ENCODE results near the gene TMEM109.

The TMEM109 gene

GRCh38 chr11:60928563-60929001 is 14.6 kb downstream of the TMEM109 start:
- DNase-seq, result no peak

GRCh38 chr11:60929764-60930163 is 15.8 kb downstream of the TMEM109 start:
- DNase-seq, result no peak

- DNase-seq, result no peak
Observed at GRCh38 chr11:60930394-60930793, 16.4 kb downstream of the TMEM109 start.

- DNase-seq, result no peak
Observed at GRCh38 chr11:60931917-60932316, 18.0 kb downstream of the TMEM109 start.

GRCh38 chr11:60932605-60933356 is 18.8 kb downstream of the TMEM109 start:
- DNase-seq, result no peak

GRCh38 chr11:60933416-60934123 is 19.6 kb downstream of the TMEM109 start:
- DNase-seq, result no peak

- no peak for DNase-seq
Observed at GRCh38 chr11:60934124-60934789, 20.3 kb downstream of the TMEM109 start.

GRCh38 chr11:60934790-60935605 is 21.0 kb downstream of the TMEM109 start:
- no peak for DNase-seq

GRCh38 chr11:60935676-60936442 is 21.9 kb downstream of the TMEM109 start:
- no peak for DNase-seq

GRCh38 chr11:60936467-60937143 is 22.6 kb downstream of the TMEM109 start:
- no peak for DNase-seq

GRCh38 chr11:60937144-60937527 is 23.2 kb downstream of the TMEM109 start:
- DNase-seq, result no peak

GRCh38 chr11:60937811-60938210 is 23.9 kb downstream of the TMEM109 start:
- no peak for DNase-seq

GRCh38 chr11:60938500-60938899 is 24.5 kb downstream of the TMEM109 start:
- no peak for DNase-seq

- no peak for DNase-seq
Observed at GRCh38 chr11:60939301-60939700, 25.3 kb downstream of the TMEM109 start.

GRCh38 chr11:60939855-60940254 is 25.9 kb downstream of the TMEM109 start:
- DNase-seq, result no peak

- DNase-seq, result no peak
Observed at GRCh38 chr11:60941371-60942119, 27.6 kb downstream of the TMEM109 start.

- DNase-seq, result no peak
Observed at GRCh38 chr11:60942219-60942618, 28.3 kb downstream of the TMEM109 start.

GRCh38 chr11:60942970-60943565 is 29.1 kb downstream of the TMEM109 start:
- no peak for DNase-seq

- DNase-seq, result no peak
Observed at GRCh38 chr11:60944490-60945294, 30.7 kb downstream of the TMEM109 start.

- DNase-seq, result no peak
Observed at GRCh38 chr11:60945295-60945667, 31.3 kb downstream of the TMEM109 start.

All from stimulated activated CD8-positive, alpha-beta memory T cell treated with anti-CD3 and anti-CD28 coated beads, Interleukin-4, amount 100 ng/mL, for 48 hours (primary cell).